Neural progenitor cell (in vitro differentiated cells): ENCODE data around the gene ROR2.

Experiments used
- EZH2phosphoT487 ChIP-seq: fragments of 200-600 bp; sonication (generic); IDR thresholded peaks from 2 replicates; pipeline ENCODE4 v1.6.1; 2017; ENCODE audit warnings: antibody characterized with exemption
- TF ChIP-seq, protein P1 (sequence below): fragments of 200-600 bp; sonication (generic); IDR thresholded peaks from 2 replicates; pipeline ENCODE4 v1.5.1; 2017; ENCODE audit warnings: antibody characterized with exemption, mild to moderate bottlenecking

DNA sequence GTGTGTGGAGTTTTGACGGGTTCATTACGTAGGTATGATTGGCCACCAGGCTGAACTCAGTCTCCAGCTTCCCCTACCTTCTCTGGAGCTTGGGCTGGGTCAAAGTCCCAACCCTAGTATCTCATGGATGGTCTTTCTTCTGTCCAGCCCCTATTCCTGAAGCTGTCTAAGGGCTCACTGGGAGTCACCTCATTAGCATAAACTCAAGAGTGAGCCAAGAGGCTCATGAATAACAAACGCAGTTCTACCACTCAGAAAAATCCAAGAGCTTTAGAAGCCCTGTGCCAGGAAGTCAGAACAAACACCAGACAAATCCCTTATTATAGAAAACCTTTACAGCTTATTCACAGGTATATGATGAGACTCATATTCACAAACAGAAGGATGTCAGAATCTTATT, 346.1 kb downstream of the ROR2 start:
- TF ChIP-seq EZH2phosphoT487, result no peak
- TF ChIP-seq, protein P1, sequence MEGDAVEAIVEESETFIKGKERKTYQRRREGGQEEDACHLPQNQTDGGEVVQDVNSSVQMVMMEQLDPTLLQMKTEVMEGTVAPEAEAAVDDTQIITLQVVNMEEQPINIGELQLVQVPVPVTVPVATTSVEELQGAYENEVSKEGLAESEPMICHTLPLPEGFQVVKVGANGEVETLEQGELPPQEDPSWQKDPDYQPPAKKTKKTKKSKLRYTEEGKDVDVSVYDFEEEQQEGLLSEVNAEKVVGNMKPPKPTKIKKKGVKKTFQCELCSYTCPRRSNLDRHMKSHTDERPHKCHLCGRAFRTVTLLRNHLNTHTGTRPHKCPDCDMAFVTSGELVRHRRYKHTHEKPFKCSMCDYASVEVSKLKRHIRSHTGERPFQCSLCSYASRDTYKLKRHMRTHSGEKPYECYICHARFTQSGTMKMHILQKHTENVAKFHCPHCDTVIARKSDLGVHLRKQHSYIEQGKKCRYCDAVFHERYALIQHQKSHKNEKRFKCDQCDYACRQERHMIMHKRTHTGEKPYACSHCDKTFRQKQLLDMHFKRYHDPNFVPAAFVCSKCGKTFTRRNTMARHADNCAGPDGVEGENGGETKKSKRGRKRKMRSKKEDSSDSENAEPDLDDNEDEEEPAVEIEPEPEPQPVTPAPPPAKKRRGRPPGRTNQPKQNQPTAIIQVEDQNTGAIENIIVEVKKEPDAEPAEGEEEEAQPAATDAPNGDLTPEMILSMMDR, result no peak
